ENCODE results near the gene RTCB.

DNA sequence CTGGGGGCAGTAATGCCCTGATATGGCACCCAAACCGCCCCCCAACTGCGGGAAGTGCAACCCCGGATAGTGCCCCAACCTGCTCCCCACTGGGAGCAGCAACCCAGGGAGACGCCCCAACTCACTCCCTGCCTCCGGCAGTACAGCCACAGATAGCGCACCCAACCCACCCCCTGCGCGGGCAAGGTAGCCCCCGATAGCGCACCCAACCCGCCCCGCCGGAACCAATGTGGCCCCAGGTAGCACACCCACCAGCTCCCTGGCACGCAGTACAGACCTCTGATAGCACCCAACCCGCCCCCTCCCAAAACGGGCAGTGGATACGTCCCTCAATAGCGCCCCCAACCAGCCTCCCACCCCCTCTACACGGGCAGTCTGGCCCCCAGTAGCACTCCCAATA, 58.2 kb downstream of the RTCB start:
- TF ChIP-seq SIN3A (IDR thresholded peaks at IDR 0.05; ENCODE audit: borderline replicate concordance, insufficient read depth, low read length) (no peak), TAF1 (IDR thresholded peaks at IDR 0.05; ENCODE audit: borderline replicate concordance, insufficient read depth, low read length) (no peak), POLR2AphosphoS5 (IDR thresholded peaks at IDR 0.05; ENCODE audit: low read depth, low read length) (no peak), FOXP2 (optimal IDR thresholded peaks at IDR 0.05; ENCODE audit: borderline replicate concordance, extremely low read depth, extremely low read length, insufficient read depth) (no peak)
- TF ChIP-seq, protein P1, sequence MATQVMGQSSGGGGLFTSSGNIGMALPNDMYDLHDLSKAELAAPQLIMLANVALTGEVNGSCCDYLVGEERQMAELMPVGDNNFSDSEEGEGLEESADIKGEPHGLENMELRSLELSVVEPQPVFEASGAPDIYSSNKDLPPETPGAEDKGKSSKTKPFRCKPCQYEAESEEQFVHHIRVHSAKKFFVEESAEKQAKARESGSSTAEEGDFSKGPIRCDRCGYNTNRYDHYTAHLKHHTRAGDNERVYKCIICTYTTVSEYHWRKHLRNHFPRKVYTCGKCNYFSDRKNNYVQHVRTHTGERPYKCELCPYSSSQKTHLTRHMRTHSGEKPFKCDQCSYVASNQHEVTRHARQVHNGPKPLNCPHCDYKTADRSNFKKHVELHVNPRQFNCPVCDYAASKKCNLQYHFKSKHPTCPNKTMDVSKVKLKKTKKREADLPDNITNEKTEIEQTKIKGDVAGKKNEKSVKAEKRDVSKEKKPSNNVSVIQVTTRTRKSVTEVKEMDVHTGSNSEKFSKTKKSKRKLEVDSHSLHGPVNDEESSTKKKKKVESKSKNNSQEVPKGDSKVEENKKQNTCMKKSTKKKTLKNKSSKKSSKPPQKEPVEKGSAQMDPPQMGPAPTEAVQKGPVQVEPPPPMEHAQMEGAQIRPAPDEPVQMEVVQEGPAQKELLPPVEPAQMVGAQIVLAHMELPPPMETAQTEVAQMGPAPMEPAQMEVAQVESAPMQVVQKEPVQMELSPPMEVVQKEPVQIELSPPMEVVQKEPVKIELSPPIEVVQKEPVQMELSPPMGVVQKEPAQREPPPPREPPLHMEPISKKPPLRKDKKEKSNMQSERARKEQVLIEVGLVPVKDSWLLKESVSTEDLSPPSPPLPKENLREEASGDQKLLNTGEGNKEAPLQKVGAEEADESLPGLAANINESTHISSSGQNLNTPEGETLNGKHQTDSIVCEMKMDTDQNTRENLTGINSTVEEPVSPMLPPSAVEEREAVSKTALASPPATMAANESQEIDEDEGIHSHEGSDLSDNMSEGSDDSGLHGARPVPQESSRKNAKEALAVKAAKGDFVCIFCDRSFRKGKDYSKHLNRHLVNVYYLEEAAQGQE (IDR thresholded peaks at IDR 0.05; ENCODE audit: insufficient read depth in 1 of 2, low read depth in 2 of 2, low read length in 2 of 2): no peak

Measured in PFSK-1 (cell line).